IPS-18c (cell line): ENCODE measurements around the gene MIB2.
A peak's percentile ranks its signal among the peaks of the same experiment; 100 is the strongest.

Experiments
- H3K4me3 ChIP-seq: 2 replicates; pipeline ENCODE4 v1.7.0; 2013; ENCODE audit warnings: low read depth, mild to moderate bottlenecking, low read length, moderate library complexity; ENCODE audit not compliant: insufficient read depth
- H3K9me3 ChIP-seq: one replicate; pipeline ENCODE4 v1.6.1; 2013; ENCODE audit warnings: mild to moderate bottlenecking, low read length, moderate library complexity; ENCODE audit not compliant: control insufficient read depth, insufficient read depth

The MIB2 gene

DNA sequence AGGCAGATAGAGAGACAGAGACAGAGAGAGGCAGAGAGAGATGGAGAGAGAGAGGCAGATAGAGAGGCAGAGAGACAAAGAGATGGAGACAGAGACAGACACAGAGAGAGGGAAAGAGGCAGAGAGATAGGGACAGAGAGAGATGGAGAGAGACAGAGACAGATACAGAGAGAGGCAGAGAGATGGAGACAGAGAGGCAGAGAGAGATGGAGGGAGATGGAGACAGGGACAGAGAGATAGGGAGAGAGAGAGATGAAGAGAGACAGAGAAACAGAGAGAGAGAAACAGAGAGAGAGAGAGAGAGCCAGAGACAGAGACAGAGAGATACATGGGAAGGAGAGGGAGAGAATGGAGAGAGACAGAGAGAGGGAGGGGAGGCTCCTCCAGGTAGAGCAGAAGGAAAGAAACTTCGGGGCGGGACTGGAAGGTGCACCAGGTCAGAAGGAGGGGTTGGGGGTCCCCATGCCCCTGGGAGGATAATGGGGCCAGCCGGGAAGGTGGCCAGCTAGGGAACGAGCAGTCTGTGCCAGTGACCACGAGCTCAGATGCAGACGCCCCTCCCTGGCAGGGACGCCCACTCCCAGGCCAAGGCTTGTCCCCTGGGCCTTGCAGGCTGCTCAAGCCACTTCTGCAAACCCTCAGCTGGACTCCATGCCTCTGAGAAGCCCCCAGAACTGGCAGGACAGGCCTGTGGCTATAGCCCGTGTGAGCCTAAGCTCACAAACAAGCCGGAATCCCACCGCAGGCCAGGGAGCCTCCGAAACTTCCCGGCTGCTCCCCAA, 18.6 kb upstream of the MIB2 start:
- H3K4me3 ChIP-seq, result no peak overlapping the region
- no peaks in the 10 kb centered on the region for H3K9me3 ChIP-seq

DNA sequence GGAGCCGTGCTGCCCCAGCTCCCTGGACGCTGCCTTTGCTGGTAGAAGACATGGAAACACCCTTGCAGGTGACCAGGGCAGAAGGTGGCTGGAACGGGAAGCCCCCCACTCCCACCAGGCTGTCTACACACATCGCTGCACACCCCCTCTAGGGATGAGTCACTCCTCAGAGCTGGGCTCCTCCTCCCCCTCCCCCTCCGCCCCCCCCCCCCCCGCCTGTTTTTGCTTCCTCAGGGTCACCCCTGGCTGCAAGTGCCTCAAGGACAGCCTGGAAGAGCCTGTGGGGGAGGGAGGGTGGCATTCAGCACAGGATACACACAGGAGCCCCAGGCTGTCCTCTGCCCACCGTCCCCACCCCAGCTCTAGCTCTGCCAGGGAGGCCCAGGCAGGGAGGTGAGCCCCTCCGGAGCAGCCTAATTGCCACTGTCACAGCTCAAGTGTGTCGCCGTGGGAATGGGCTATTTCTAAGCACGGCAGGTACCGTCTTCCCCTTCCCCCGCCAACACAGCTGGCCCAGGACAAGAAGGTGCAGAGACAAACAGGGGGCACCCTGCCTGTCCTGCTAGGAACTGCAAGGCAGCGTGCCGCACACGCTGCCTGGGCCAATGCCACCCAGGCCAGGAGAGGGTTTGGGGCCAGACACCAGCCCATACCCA, 17.9 kb upstream of the MIB2 start:
- Histone ChIP-seq H3K9me3 (no peaks in the 10 kb centered on the region), H3K4me3 (peak overlapping the region; percentile 15; the same call in 1 of the 2 replicates)

GRCh38 chr1:1598051-1598719, 17.1 kb upstream of the MIB2 start:
- H3K4me3 ChIP-seq, result no peak overlapping the region

DNA sequence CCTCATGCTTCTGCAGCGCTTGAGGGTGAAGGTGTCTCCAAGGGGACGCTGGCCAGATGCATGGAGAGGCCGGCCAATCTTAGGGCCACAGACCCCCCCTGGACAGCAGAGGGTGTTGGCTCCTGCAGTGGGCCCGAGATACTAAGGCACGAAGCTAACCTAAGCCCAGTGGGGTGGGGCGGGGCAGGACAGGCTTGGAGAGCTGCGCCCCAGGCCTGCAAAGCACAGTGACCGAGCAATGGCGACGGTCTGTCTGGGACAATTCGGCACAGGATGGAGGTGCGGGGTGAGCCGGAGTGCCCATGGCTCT, 16.6 kb upstream of the MIB2 start:
- Histone ChIP-seq H3K4me3 (no peak overlapping the region), H3K9me3 (no peaks in the 10 kb centered on the region)

More at GRCh38 chr1:1598051-1598719, 17.1 kb upstream of the MIB2 start:
- no peaks in the 10 kb centered on the region for H3K9me3 ChIP-seq

DNA sequence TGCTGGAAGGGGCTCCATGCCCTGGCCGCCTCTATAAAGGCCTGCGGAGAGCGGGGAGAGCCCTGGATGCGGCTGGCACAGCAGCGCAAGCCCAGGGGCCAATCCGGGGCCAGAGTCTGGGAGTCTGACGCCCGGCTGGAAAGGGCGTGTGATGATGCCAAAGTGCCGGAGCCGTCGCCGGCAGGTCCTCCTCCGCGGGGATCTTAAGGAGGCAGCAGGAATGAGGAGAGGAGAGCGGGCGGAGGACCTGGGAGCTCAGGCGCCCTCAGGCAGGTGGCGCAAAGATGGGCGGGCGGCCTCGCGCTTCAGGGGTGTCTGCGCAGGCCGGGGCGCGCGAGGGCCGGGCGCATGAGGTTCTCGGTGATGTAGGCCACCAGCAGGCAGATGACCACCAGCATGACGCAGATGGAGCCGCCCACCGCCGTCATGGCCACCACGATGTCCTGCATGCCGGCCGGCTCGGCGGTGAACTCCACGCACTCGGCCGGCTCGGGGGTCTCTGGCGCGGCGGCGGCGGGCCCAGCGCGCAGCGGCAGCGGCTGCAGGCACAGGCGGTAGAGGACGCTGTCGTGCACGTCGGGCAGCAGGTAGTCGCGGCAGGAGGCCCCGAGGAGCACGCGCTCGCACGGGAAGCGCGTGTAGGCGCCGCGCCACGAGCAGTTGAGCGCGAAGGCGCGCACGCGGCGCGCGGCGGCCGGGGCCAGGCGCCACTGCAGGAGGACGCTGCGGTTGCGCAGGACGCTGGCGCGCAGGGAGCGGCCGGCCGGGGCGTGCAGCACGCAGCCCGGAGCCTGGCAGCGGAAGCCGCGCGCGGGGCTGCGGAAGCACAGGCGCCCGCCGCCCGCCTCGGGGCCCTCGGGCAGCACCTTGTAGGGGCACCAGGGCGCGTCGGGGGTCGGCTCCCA, 16.0 kb upstream of the MIB2 start:
- H3K4me3 ChIP-seq, result peak overlapping the region; percentile 34; the same call in 1 of the 2 replicates
- no peaks in the 10 kb centered on the region for H3K9me3 ChIP-seq

DNA sequence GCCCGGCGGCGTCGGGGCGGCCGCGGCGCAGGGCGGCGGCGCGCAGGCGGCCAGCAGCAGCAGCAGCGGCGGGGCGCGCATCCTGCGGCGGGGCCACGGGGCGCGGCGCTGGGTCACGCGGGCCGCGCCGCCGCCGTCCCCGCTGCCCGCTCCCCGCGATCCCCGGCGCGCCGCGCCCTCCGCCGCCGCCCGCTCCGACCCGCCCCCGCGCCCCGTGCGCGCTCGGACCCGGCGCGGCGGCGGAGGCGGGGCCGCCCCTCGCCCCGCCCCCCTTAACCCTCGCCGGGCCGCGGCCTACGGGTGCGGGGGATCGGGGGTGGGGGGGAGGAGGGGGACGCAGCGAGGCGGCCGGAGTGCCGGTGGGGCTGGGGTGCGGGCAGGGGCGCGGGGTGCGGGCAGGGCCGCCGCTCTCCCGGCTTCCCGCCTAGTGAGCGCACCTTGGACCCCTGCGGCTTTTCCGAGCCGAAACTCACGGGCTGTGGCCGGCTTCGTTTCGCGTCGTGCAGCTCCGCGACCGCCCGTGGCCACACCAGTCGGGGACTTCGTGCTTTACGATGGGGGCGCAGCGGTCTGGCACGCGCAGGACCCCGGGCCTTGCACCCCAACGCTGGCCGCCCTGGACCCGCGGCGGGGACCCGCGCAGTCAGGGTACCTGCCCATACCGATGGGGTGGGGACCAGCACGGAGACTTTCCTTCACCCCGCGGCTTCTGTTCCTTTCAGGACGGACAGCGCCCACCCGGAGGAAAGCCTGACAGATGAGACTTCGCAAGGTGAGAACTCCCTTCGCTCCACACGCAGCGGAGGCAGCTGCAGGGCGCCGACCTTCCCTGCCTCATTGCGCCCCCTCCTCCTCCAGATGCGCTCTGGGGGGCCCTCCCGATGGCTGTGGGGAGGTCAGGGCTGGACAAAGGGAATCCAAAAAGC, 15.1 kb upstream of the MIB2 start, which contains the start of gene FNDC10:
FNDC10 (minus strand) TSS at position 201 of the 926 bp plus-strand sequence; CDS start at position 81, 120 bp downstream.
- H3K4me3 ChIP-seq, result peak within 1 kb of the TSS; percentile 62
- no peaks in the 10 kb centered on the region for H3K9me3 ChIP-seq

DNA sequence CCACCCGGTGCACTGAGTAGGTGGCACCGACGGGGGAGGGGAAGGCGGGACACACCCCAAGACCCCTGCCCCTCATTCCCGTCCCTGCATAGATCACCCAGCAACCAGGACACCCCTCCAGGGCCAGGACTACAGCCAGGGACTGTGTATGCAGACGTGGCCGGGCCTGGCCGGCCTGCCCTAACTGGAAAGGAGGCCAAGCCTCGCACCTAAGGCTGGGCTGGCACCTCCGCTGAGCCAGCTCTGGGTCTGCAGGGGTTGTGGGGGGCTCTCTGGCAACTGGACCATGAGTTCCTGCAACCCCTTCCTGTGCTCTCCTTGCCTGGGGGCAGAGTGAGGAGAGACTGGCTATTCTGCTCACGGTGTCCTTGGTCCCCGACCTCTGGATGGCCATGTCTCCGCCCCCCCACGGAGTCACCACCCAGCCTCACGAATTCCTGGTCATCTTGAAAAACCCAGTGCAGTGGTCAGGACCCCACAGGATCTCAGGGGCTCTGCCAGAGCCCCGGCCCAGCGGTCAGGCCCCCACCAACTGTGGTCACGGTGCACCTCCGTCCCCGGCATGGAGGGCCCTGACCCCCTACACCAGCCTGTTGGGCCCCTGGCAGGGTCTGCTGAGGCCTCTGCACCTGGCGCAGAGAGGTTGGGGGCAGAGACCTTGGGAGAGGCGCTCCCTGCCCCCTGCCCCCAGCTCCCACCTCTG, 14.3 kb upstream of the MIB2 start:
- H3K9me3 ChIP-seq, result no peaks in the 10 kb centered on the region
- peak overlapping the region; percentile 62; the same call in 1 of the 2 replicates for H3K4me3 ChIP-seq

DNA sequence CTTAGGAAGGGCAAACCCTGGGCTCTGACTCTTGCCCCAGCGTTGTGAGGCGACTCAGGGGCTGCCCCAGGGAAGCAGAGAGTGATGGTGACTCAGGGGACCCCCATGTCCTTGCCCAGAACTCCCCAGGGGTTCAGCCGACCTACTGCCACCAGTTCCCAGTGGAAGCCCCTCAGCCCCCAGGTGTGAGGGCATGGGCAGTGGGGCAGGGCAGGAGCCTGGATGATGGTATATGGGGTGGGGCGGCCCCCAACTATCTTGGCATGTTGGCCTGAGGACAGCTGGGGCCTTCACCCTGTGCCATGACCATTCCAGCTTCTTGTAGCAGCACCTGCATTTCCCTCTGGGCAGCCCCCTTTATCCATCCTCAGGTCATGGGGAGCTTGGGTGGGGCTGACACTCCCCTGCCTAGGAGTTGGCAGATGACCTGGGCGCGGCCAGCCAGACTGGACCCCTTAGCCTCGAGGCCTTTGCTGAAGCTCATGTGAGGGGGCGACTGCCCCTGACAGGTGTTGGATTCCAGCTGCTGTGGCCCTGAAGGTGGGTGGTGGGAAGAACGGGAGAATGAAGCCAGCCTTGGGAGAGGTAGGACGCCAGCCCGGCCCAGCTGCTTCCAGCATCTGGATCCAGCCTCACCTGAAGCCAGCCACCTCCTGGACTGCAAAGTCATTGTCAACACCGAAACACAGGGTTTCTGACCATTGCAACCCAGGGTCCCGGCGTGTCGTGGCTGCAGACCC, 13.6 kb upstream of the MIB2 start:
- Histone ChIP-seq H3K4me3 (no peak overlapping the region), H3K9me3 (no peaks in the 10 kb centered on the region)

DNA sequence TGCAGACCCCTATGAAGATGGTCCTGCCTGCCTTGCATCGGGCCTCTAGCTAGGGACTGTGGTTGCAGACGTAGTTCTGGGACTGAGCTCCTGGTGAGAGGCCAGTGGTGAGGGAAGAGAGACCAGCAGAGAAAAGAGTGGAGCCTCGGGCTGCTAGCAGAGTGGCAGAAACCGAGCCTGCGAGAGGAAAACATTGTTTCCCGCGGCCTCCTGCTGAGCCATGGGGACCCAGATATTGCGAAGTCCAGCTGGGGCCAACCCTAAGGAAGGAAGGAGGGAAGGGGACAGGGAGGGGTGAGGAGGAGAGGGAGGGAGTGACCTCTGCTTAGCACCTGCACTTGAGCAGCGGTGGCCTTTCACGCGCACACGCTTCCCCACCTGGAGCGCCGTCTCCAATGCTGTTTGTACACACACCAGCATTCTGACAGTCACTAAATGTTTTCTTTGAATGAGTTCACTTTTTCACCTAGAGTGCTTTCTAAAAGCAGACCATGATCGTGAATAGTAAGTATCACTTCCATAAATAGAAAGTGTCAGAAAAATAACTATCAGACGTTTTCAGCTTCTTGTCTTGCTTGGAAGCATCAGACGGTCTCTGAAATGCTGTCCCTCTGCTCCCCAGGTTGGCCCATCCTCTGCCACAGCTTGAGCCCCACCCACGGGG, 12.9 kb upstream of the MIB2 start:
- H3K4me3 ChIP-seq, result no peak overlapping the region
- no peaks in the 10 kb centered on the region for H3K9me3 ChIP-seq

DNA sequence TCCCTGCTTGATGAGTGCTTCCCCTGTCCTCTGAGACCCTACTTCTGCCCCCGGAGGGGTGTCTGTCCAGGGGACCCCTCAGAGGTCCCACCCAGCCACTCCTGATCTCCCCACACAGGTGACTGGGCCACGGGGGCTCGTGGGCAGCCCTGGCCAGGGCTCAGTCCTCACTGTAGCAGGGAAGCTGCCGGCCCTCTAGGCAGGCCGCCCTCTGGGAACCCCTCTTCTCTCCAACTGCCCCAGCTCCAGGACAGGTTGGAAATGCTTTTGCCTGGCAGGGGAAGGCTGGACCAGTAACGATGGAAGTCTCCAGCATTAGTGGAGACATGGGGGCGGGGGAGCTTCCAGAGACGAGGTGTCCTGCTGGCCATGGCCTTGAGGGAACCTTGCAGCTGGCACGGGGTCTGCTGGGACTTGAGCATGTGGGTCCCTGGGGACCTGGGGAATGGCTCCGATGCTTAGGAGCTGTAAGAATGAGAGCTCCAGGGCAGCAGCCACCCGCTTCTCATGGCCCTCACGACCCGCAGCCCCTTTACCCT, 12.3 kb upstream of the MIB2 start:
- no peaks in the 10 kb centered on the region for H3K9me3 ChIP-seq
- no peak overlapping the region for H3K4me3 ChIP-seq

- H3K9me3 ChIP-seq, result no peaks in the 10 kb centered on the region
- H3K4me3 ChIP-seq, result no peak overlapping the region
Observed at GRCh38 chr1:1603671-1604373, 11.5 kb upstream of the MIB2 start.

- Histone ChIP-seq H3K9me3 (no peaks in the 10 kb centered on the region), H3K4me3 (no peak overlapping the region)
Observed at GRCh38 chr1:1604374-1605033, 10.8 kb upstream of the MIB2 start.

DNA sequence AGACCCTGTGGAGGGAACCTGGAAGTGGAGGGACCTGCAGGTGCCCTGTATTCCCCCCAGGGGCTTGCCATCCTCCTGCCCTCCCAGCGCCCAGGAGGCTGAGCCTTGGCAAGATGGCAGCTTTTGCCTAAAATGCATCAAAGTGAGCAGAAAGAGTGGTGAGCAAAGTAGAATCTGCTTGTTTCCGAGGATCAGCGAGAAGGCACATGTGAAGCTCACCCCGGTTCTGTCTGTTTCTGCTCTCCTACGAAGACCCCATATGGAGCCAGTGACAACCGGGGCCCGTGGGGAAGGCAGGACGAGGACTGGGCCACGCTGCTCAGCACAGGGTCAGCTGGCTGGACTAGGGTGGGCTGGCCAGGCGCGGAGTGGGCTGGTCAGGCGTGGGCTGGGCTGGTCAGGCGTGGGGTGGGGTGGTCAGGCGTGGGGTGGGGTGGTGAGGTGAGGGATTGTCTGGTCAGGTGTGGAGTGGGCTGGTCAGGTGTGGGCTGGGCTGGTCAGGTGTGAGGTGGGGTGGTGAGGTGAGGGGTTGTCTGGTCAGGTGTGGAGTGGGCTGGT, 10.2 kb upstream of the MIB2 start:
- no peaks in the 10 kb centered on the region for H3K9me3 ChIP-seq
- H3K4me3 ChIP-seq, result no peak overlapping the region
